Tibial artery (tissue), 4 donors: ENCODE measurements around the gene CSNK1D.

Experiments used
- DNase-seq, 2 donors: peaks; one replicate each; pipeline ENCODE4 v3.0.0-alpha.2; 2019
- H3K27ac ChIP-seq, 2 donors: fragments of 200-600 bp; sonication (generic) in 1 of 2; 1 replicate in 1 of 2; 2 replicates in 1 of 2; pipeline ENCODE4 v1.5.1; 2018 to 2019; ENCODE audit warnings: mild to moderate bottlenecking in 1 of 2
- H3K27me3 ChIP-seq, 2 donors: fragments of 200-600 bp; sonication (generic) in 1 of 2; one replicate each; pipeline versions ENCODE4 v1.5.1 to v1.6.0; 2016 to 2019
- H3K36me3 ChIP-seq, 3 donors: fragments of 200-600 bp; sonication (generic) in 2 of 3; one replicate each; pipeline ENCODE4 v1.5.1; 2016 to 2019; ENCODE audit warnings: mild to moderate bottlenecking in 2 of 3
- H3K4me1 ChIP-seq, 4 donors: fragments of 200-600 bp; sonication (generic) in 2 of 4; 1 replicate in 3 of 4; 2 replicates in 1 of 4; pipeline ENCODE4 v1.5.1; 2016 to 2019
- H3K4me3 ChIP-seq, 2 donors: fragments of 200-600 bp; sonication (generic) in 1 of 2; 1 replicate in 1 of 2; 2 replicates in 1 of 2; pipeline ENCODE4 v1.5.1; 2018 to 2019; ENCODE audit warnings: mild to moderate bottlenecking in 2 of 2
- H3K9me3 ChIP-seq, 3 donors: fragments of 200-600 bp; sonication (generic) in 1 of 3; one replicate each; pipeline ENCODE4 v1.5.1; 2016 to 2019
- CTCF ChIP-seq, 2 experiments: fragments of 200-600 bp in 1 of 2; fragments of 450-650 bp in 1 of 2; IDR thresholded peaks; one replicate each; pipeline ENCODE4 v1.5.1; 2017 to 2019; ENCODE audit warnings: antibody characterized with exemption in 2 of 2, mild to moderate bottlenecking in 1 of 2, moderate library complexity in 1 of 2
- intact Hi-C: fragments of 100-400 bp; cut with DNase I; formaldehyde crosslinking; loops from one replicate; pipeline ENCODE4 v1.15.0; 2023; ENCODE audit warnings: low total_unique reads

Gene CSNK1D

GRCh38 chr17:82304826-82305726, 31.6 kb upstream of the CSNK1D start:
- no peak for DNase-seq
- peaks cover 0 to 6% (median 2%) of the 10 kb centered on the region in 4 donors for H3K4me1 ChIP-seq
- no peaks in the 10 kb centered on the region for H3K36me3 ChIP-seq
- intact Hi-C loops, result no loop called here
- H3K4me3 ChIP-seq, result no peak overlapping the region
- no peaks in the 10 kb centered on the region for H3K9me3 ChIP-seq
- peaks cover 0 to 55% of the 10 kb centered on the region in 2 donors for H3K27me3 ChIP-seq
- no peak overlapping the region for H3K27ac ChIP-seq
- no peak for TF ChIP-seq CTCF (IDR thresholded peaks at IDR 0.05)

GRCh38 chr17:82303944-82304808, 30.7 kb upstream of the CSNK1D start:
- intact Hi-C loops, result no loop called here
- Histone ChIP-seq H3K9me3 (no peaks in the 10 kb centered on the region), H3K27ac (no peak overlapping the region), H3K4me3 (no peak overlapping the region), H3K4me1 (peaks cover 0 to 9% (median 2%) of the 10 kb centered on the region in 4 donors), H3K27me3 (peaks cover 0 to 46% of the 10 kb centered on the region in 2 donors), H3K36me3 (no peaks in the 10 kb centered on the region)
- no peak for DNase-seq
- no peak for TF ChIP-seq CTCF (IDR thresholded peaks at IDR 0.05)

GRCh38 chr17:82302991-82303943, 29.8 kb upstream of the CSNK1D start:
- Histone ChIP-seq H3K4me1 (peaks cover 0 to 18% (median 10%) of the 10 kb centered on the region in 4 donors), H3K4me3 (no peak overlapping the region), H3K36me3 (no peaks in the 10 kb centered on the region), H3K9me3 (no peaks in the 10 kb centered on the region), H3K27me3 (peaks cover 0 to 39% of the 10 kb centered on the region in 2 donors), H3K27ac (no peak overlapping the region)
- no peak for DNase-seq
- intact Hi-C loops, result no loop called here
- TF ChIP-seq CTCF (IDR thresholded peaks at IDR 0.05), result no peak

GRCh38 chr17:82302568-82302963, 29.1 kb upstream of the CSNK1D start:
- H3K36me3 ChIP-seq, result no peaks in the 10 kb centered on the region
- DNase-seq, result no peak
- TF ChIP-seq CTCF (IDR thresholded peaks at IDR 0.05), result no peak
- no peak overlapping the region for H3K4me3 ChIP-seq
- no peaks in the 10 kb centered on the region for H3K9me3 ChIP-seq
- H3K4me1 ChIP-seq, result peaks cover 0 to 25% (median 16%) of the 10 kb centered on the region in 4 donors
- H3K27me3 ChIP-seq, result peaks cover 0 to 37% of the 10 kb centered on the region in 2 donors
- H3K27ac ChIP-seq, result no peak overlapping the region
- intact Hi-C loops, result no loop called here
